Central memory CD8-positive, alpha-beta T cell (primary cell): ENCODE results near the gene PTGR1.
A peak's percentile ranks its signal among the peaks of the same experiment; 100 is the strongest.

Experiments
- ATAC-seq: fragments of 150-1000 bp; cut with Tn5 transposase; replicated peaks from 2 replicates; pipeline ENCODE4 v1.10.0; 2022; ENCODE audit warnings: mild to moderate bottlenecking, moderate FRiP score, moderate number of reproducible peaks; ENCODE audit not compliant: poor library complexity, severe bottlenecking; ENCODE audit errors: extremely low read depth
- DNase-seq, 2 donors: peaks; one replicate each; pipeline ENCODE4 v3.0.0; 2021; ENCODE audit warnings: low spot score in 2 of 2
- H3K27ac Mint-ChIP-seq: one replicate; pipeline ENCODE4 v1.8.0; 2022; ENCODE audit warnings: low read depth, mild to moderate bottlenecking, moderate library complexity, mixed read lengths
- H3K27me3 Mint-ChIP-seq: one replicate; pipeline ENCODE4 v1.8.0; 2022; ENCODE audit warnings: mixed read lengths
- H3K36me3 Mint-ChIP-seq: one replicate; pipeline ENCODE4 v1.8.0; 2022; ENCODE audit warnings: mild to moderate bottlenecking, moderate library complexity, mixed read lengths; ENCODE audit not compliant: insufficient read depth
- H3K4me1 Mint-ChIP-seq: one replicate; pipeline ENCODE4 v1.8.0; 2022; ENCODE audit warnings: mixed read lengths
- H3K4me3 Mint-ChIP-seq: one replicate; pipeline ENCODE4 v1.8.0; 2022; ENCODE audit warnings: mild to moderate bottlenecking, moderate library complexity, mixed read lengths
- H3K9me3 Mint-ChIP-seq: one replicate; pipeline ENCODE4 v1.8.0; 2022; ENCODE audit warnings: mixed read lengths

The PTGR1 gene

GRCh38 chr9:111599092-111599954, at the start of gene PTGR1:
Gene PTGR1, minus strand, starts transcription at chr9:111599647. Its CDS starts 2,225 bp downstream, at chr9:111597422.
- Mint-ChIP-seq H3K27me3 (peaks cover 58% of the 10 kb centered on the region), H3K27ac (no peak within 1 kb of the TSS), H3K4me3 (peak within 1 kb of the TSS; percentile 81), H3K36me3 (peaks cover 1% of the 10 kb centered on the region), H3K9me3 (no peaks in the 10 kb centered on the region), H3K4me1 (peaks cover 20% of the 10 kb centered on the region)
- no peak for ATAC-seq
- no peak for DNase-seq

DNA sequence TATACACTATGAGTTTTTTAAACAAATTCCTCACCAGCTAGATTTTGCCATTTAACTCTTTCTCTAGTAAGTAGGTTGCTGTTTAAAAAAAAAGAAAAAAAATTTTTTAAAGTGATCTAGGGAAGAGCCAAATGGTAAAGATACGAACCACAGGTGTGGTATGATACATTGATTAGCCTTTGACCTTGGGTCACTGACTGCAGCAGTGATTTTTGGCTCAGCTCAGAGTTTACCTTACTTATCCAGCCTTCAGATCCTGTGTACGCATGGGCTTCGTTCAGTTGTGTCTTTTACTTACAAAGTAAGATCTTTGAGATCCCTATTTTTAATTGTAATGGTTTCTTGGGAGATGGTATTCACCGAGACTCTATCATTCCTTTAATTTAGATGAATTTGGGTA, 49.6 kb upstream of the PTGR1 start:
- DNase-seq (no peak), ATAC-seq (no peak)
- Mint-ChIP-seq H3K4me3 (no peak overlapping the region), H3K4me1 (no peaks in the 10 kb centered on the region), H3K36me3 (peaks cover 25% of the 10 kb centered on the region), H3K27ac (no peak overlapping the region), H3K27me3 (no peaks in the 10 kb centered on the region), H3K9me3 (no peaks in the 10 kb centered on the region)

DNA sequence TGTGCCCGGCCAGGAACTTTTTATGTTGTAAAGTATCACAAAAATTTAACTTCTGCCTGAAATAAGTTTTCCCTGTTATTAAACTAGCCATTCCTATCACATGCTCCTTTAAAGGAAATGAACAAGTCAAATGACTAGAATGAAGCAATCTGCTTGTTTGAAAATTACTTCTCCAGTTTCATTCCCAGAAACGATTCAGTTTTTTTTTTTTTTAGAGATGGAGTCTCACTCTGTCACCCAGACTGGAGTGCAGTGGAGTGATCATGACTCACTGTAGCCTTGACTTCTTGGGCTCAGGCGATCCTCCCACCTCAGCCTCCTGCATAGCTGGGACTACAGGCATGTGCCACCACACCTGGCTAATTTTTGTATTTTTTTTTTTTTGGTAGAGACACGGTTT, 48.6 kb upstream of the PTGR1 start:
- peaks cover 23% of the 10 kb centered on the region for H3K36me3 Mint-ChIP-seq
- no peaks in the 10 kb centered on the region for H3K9me3 Mint-ChIP-seq
- DNase-seq (no peak), ATAC-seq (no peak)
- no peak overlapping the region for H3K4me3 Mint-ChIP-seq
- H3K27me3 Mint-ChIP-seq = no peaks in the 10 kb centered on the region
- no peak overlapping the region for H3K27ac Mint-ChIP-seq
- no peaks in the 10 kb centered on the region for H3K4me1 Mint-ChIP-seq

GRCh38 chr9:111646417-111646816, 47.0 kb upstream of the PTGR1 start:
- no peaks in the 10 kb centered on the region for H3K4me1 Mint-ChIP-seq
- H3K4me3 Mint-ChIP-seq = no peak overlapping the region
- ATAC-seq (no peak), DNase-seq (no peak)
- no peaks in the 10 kb centered on the region for H3K9me3 Mint-ChIP-seq
- H3K27ac Mint-ChIP-seq = no peak overlapping the region
- no peaks in the 10 kb centered on the region for H3K27me3 Mint-ChIP-seq
- H3K36me3 Mint-ChIP-seq = peaks cover 20% of the 10 kb centered on the region

DNA sequence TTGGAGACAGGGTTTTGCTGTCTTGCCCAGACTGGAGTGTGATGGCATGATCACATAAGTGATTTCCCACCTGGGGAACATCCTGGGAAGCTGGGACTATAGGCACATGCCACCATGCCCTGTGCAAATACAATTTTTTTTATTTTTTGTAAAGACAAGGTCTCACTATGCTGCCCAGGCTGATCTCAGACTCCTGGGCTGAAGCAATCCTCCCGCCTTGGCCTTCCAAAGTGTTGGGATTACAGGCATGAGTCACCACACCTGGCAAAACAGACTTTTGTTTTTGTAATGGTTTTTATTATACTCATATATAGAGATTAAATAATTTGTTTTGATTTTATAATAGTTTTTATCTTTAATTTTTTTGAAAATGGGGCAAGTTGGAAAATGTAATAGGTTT, 46.4 kb upstream of the PTGR1 start:
- Mint-ChIP-seq H3K4me3 (no peak overlapping the region), H3K27me3 (no peaks in the 10 kb centered on the region), H3K9me3 (no peaks in the 10 kb centered on the region), H3K4me1 (no peaks in the 10 kb centered on the region), H3K36me3 (peaks cover 20% of the 10 kb centered on the region), H3K27ac (no peak overlapping the region)
- no peak for ATAC-seq
- DNase-seq = no peak

- Mint-ChIP-seq H3K36me3 (peaks cover 15% of the 10 kb centered on the region), H3K4me3 (no peak overlapping the region), H3K27ac (no peak overlapping the region), H3K4me1 (no peaks in the 10 kb centered on the region), H3K27me3 (no peaks in the 10 kb centered on the region), H3K9me3 (no peaks in the 10 kb centered on the region)
- ATAC-seq (no peak), DNase-seq (no peak)
Observed at GRCh38 chr9:111644195-111644772, 44.8 kb upstream of the PTGR1 start.

DNA sequence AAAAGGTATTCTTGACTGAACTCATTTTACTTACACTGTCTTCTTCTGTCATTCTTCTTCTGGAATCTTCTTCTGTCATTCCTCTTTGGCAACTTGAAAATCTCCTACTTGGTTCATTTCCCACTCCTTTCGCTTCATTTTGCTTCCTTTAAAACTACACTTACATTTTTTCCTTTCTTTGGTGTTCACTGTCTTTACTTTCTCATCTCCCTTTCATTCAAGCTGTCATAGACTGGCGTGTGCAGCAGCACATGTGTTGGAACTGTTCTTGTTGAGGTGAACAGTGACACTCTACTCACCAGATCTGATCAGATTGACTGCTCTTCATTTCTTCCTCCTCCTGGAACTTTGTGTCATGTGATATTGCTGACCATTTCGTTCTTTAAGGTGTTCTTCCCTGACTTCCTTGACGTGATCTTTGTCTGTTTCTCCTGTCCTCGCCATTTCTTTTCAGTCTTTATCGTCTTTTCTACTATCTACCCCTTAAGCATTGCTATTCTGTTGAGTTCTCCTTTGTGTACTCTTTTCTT, 38.0 kb upstream of the PTGR1 start:
- Mint-ChIP-seq H3K27me3 (no peaks in the 10 kb centered on the region), H3K27ac (no peak overlapping the region), H3K4me3 (no peak overlapping the region), H3K36me3 (no peaks in the 10 kb centered on the region), H3K9me3 (no peaks in the 10 kb centered on the region), H3K4me1 (peaks cover 31% of the 10 kb centered on the region)
- no peak for DNase-seq
- ATAC-seq = no peak

- no peak overlapping the region for H3K27ac Mint-ChIP-seq
- H3K27me3 Mint-ChIP-seq = no peaks in the 10 kb centered on the region
- H3K36me3 Mint-ChIP-seq = peaks cover 7% of the 10 kb centered on the region
- DNase-seq (no peak), ATAC-seq (no peak)
- H3K9me3 Mint-ChIP-seq = no peaks in the 10 kb centered on the region
- no peak overlapping the region for H3K4me3 Mint-ChIP-seq
- peaks cover 44% of the 10 kb centered on the region for H3K4me1 Mint-ChIP-seq
Observed at GRCh38 chr9:111634860-111635259, 35.4 kb upstream of the PTGR1 start.

DNA sequence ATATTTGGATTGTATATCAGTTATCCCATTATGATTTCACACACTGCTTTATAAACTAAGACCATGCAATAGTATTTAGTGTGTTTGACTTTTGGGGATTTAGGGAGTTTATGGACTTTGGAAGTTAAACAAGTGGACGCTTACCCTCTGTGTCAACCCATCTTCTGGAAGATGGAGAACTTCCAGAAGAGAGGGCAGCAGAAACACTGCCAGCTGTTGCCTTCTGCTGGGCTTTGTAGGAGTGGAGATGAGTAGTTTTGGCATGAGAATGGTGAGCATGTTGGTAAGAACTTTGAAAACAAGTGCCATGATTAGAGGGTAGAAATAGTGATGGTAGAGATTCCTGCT, 33.9 kb upstream of the PTGR1 start:
- no peak overlapping the region for H3K27ac Mint-ChIP-seq
- peaks cover 7% of the 10 kb centered on the region for H3K36me3 Mint-ChIP-seq
- H3K9me3 Mint-ChIP-seq = no peaks in the 10 kb centered on the region
- DNase-seq (no peak), ATAC-seq (no peak)
- no peaks in the 10 kb centered on the region for H3K27me3 Mint-ChIP-seq
- H3K4me3 Mint-ChIP-seq = no peak overlapping the region
- peaks cover 44% of the 10 kb centered on the region for H3K4me1 Mint-ChIP-seq

DNA sequence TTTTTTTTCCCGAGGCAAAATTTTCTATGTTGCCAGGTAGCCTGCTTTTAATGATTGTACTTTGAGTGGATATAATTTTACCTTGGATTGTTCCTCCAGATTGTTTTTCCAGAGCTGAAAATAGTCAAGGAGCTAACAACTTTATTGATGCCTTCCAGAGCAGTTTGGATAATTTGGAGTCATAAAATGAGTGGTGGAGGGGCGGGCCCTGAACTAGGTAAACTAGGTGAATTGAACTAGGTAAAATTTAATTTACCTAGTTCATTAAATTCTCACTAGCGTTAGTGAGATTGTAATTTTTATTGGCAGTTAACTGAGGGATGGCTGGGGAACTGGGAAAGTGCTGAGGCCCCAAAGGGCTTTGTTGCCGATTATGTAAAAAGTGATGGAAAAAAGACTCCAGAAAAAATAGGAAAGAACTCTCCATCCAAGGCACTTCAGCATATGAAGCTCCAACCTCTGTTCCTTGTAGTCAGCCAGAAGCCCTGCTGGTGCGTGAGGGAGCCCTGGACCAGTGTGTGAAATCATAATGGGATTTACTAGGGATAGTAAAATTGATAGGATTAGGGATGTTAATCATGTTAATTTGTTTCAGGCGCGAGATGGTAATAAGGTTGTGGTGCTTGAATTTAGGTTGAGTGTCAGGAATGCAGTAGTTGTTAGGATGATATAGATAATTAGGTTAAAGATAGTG, 33.4 kb upstream of the PTGR1 start:
- H3K27ac Mint-ChIP-seq = no peak overlapping the region
- ATAC-seq (no peak), DNase-seq (no peak)
- no peaks in the 10 kb centered on the region for H3K9me3 Mint-ChIP-seq
- H3K27me3 Mint-ChIP-seq = no peaks in the 10 kb centered on the region
- H3K4me3 Mint-ChIP-seq = peak overlapping the region; percentile 84
- peaks cover 7% of the 10 kb centered on the region for H3K36me3 Mint-ChIP-seq
- peaks cover 44% of the 10 kb centered on the region for H3K4me1 Mint-ChIP-seq

GRCh38 chr9:111632060-111632459, 32.6 kb upstream of the PTGR1 start:
- Mint-ChIP-seq H3K9me3 (no peaks in the 10 kb centered on the region), H3K36me3 (peaks cover 7% of the 10 kb centered on the region), H3K4me1 (peaks cover 44% of the 10 kb centered on the region), H3K27me3 (no peaks in the 10 kb centered on the region), H3K4me3 (peak overlapping the region; percentile 84), H3K27ac (peak overlapping the region; percentile 95)
- DNase-seq = no peak
- ATAC-seq = no peak

- Mint-ChIP-seq H3K9me3 (no peaks in the 10 kb centered on the region), H3K27ac (peak within 1 kb of the TSS; percentile 95), H3K4me1 (peaks cover 44% of the 10 kb centered on the region), H3K36me3 (peaks cover 7% of the 10 kb centered on the region), H3K4me3 (peak within 1 kb of the TSS; percentile 84), H3K27me3 (no peaks in the 10 kb centered on the region)
- ATAC-seq = peak; percentile 99
- DNase-seq = peak; percentile 92 to 95
Observed at GRCh38 chr9:111631214-111631971, 31.9 kb upstream of the PTGR1 start, which contains the start of gene DNAJC25. Gene DNAJC25, plus strand, starts transcription at chr9:111631334. Its CDS starts 74 bp downstream, at chr9:111631408.
